Measurements from ENCODE around the gene LANCL1.

Gene LANCL1

DNA sequence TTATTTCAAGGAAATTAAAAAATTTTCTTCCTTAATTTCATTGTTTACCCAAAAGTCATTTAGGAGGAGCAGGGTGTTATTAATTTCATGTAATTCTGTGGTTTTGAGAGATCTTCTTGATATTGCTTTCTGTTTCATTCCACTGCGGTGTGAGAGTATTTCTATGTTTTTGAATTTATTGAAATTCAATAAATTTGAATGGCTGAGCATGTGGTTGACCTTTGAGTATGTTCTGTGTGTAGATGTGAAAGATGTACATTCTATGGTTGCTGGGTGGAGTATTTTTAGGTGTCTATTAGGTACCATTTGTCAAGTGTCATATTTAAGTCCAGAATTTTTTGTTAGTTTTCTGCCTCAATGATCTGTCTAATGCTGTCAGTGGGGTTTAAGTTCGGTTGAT, 39.4 kb upstream of the LANCL1 start:
- no peak overlapping the region for H3K4me3 ChIP-seq (ENCODE audit: low read depth, low read length)
- in situ Hi-C loops (cut with HindIII; ENCODE audit: low sequenced_read_pairs) = no loop called here
- TF ChIP-seq, protein P1, sequence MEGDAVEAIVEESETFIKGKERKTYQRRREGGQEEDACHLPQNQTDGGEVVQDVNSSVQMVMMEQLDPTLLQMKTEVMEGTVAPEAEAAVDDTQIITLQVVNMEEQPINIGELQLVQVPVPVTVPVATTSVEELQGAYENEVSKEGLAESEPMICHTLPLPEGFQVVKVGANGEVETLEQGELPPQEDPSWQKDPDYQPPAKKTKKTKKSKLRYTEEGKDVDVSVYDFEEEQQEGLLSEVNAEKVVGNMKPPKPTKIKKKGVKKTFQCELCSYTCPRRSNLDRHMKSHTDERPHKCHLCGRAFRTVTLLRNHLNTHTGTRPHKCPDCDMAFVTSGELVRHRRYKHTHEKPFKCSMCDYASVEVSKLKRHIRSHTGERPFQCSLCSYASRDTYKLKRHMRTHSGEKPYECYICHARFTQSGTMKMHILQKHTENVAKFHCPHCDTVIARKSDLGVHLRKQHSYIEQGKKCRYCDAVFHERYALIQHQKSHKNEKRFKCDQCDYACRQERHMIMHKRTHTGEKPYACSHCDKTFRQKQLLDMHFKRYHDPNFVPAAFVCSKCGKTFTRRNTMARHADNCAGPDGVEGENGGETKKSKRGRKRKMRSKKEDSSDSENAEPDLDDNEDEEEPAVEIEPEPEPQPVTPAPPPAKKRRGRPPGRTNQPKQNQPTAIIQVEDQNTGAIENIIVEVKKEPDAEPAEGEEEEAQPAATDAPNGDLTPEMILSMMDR (IDR thresholded peaks at IDR 0.05; ENCODE audit: low read depth, low read length) = no peak
- DNase-seq (ENCODE audit: low read depth, low spot score) = no peak

DNA sequence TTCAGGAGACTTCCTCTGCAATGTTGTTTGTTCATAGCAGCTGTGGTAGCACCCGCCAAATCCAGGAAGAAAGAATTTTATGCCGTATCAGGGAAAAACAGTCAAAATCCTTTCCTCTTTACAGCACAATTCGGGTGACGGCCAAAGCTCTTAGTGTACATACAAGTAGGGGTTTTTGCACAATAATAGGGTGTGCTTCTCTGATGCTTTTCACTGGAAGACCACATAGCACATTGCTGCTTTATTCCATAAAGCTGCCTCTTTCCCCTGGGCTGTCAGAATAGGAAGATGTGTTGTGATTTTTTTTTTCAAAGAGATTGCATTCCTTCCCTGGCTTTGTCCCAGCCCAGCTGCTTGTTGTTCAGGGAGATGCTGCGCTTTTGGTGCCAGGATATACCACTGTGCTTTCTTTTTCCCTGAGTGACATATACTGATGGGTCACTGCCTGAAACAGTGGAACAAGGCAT, 27.2 kb upstream of the LANCL1 start:
- TF ChIP-seq, protein P1 (IDR thresholded peaks at IDR 0.05; ENCODE audit: low read depth, low read length) = no peak
- no peak overlapping the region for H3K4me3 ChIP-seq (ENCODE audit: low read depth, low read length)
- peak; percentile 11 for DNase-seq (ENCODE audit: low read depth, low spot score)
- in situ Hi-C loops (cut with HindIII; ENCODE audit: low sequenced_read_pairs) = no loop called here

DNA sequence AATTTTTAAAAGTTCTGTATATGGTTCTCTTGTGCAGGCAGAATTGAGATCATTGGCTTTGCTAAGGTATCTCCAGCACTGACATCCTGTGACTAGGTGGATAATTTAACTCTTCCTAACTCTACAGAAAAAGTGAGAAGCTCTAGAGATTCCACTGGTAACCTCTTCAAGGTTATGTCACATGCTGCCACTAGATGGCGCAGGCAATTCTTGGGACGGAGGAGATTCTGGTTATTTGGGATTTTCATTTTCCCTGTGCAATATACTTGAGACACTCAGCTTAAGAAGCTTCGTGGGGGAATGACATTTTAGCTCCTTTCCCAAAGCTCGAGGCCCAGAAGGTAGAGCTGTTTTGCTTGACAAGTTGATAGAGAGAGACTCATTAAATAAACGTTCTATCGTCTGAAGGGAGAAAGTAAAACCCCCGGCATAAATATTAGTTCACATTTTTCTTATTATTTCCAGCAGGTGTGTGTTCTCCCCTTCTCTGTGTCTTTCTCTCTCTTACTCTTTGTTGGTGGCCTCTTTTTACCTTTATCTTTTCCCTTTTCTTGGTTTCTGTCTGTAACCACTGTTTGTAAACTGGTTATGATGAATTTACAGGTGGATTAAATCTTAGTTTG, 26.6 kb upstream of the LANCL1 start:
- in situ Hi-C loops (cut with HindIII; ENCODE audit: low sequenced_read_pairs) = no loop called here
- peak overlapping the region; percentile 25 for H3K4me3 ChIP-seq (ENCODE audit: low read depth, low read length)
- TF ChIP-seq, protein P1 (IDR thresholded peaks at IDR 0.05; ENCODE audit: low read depth, low read length) = peak; percentile 92
- DNase-seq (ENCODE audit: low read depth, low spot score) = peak; percentile 58

DNA sequence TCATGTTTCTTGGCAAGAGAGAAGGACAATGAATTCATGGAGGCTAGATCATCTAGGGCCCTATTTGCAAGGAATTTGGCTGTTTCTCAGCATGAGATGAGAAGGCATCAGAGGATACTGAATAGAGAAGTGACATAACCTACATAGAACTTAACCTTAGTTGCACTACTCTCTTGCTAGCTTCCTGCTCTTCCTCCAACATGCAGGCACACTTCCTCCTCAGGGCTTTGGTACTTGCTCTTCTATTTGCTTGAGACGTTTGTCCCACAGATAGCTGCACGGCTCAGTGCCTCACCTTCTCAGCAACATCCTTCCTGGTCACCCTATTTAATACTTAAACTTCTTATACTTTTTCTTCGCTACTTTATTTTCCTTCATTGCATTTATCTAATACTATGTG, 20.0 kb upstream of the LANCL1 start:
- TF ChIP-seq, protein P1 (IDR thresholded peaks at IDR 0.05; ENCODE audit: low read depth, low read length) = no peak
- H3K4me3 ChIP-seq (ENCODE audit: low read depth, low read length) = no peak overlapping the region
- in situ Hi-C loops (cut with HindIII; ENCODE audit: low sequenced_read_pairs) = no loop called here
- DNase-seq (ENCODE audit: low read depth, low spot score) = no peak

DNA sequence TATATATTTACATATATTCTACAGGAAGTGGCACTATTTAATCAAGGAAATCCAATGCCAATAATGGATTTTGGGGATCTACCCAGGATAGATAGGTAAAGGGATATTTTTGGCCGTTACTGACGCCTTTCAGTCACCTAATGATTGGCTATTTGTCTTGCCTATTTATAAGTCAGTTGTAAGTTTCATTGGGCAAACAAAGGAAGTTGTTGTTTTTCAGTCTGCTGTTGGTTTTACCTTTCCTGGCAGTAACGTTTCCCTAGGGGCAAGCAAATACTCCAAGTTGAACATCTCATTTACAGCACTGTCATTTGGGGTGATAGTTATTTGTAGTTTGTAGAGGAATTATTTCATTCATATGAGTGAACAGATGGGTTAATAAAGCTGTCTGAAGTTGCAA, 17.0 kb upstream of the LANCL1 start:
- DNase-seq (ENCODE audit: low read depth, low spot score) = no peak
- no peak overlapping the region for H3K4me3 ChIP-seq (ENCODE audit: low read depth, low read length)
- in situ Hi-C loops (cut with HindIII; ENCODE audit: low sequenced_read_pairs) = no loop called here
- TF ChIP-seq, protein P1 (IDR thresholded peaks at IDR 0.05; ENCODE audit: low read depth, low read length) = no peak

- DNase-seq (ENCODE audit: low read depth, low spot score) = no peak
- in situ Hi-C loops (cut with HindIII; ENCODE audit: low sequenced_read_pairs) = no loop called here
- TF ChIP-seq, protein P1 (IDR thresholded peaks at IDR 0.05; ENCODE audit: low read depth, low read length) = no peak
- H3K4me3 ChIP-seq (ENCODE audit: low read depth, low read length) = no peak overlapping the region
Observed at GRCh38 chr2:210481601-210482175, 5.1 kb upstream of the LANCL1 start.
